ENCODE results near the gene BDH1.

- TF ChIP-seq CTCF (IDR thresholded peaks at IDR 0.05; ENCODE audit: insufficient read depth, low read length, poor library complexity, severe bottlenecking) (no peak), EZH2phosphoT487 (conservative IDR thresholded peaks at IDR 0.05; ENCODE audit: low read length) (no peak)
These were observed 6.2 kb upstream of the BDH1 start for GRCh38 chr3:197561926-197562325.

All from SU-DHL-6 (cell line).